Activated CD8-positive, alpha-beta memory T cell treated with anti-CD3 and anti-CD28 coated beads for 48 hours (primary cell): Measurements from ENCODE around the gene HOXB4.
A peak's percentile ranks its signal among the peaks of the same experiment; 100 is the strongest.

Source experiments
- DNase-seq, 3 experiments: peaks; one replicate each; pipeline ENCODE4 v3.0.0-alpha.2; 2020; ENCODE audit warnings: low read depth in 2 of 3, low spot score in 2 of 3

HOXB4 gene

GRCh38 chr17:48615047-48615962 lies 37.2 kb upstream of the HOXB4 start, which contains the start of gene HOXB8:
TSS of gene HOXB8 (minus strand) at chr17:48615292. CDS start at chr17:48614704, 588 bp downstream.
- no peak for DNase-seq

GRCh38 chr17:48613862-48614694 lies 35.9 kb upstream of the HOXB4 start:
- no peak for DNase-seq

- DNase-seq, result no peak
Measured at GRCh38 chr17:48612854-48613691, 34.9 kb upstream of the HOXB4 start.

- no peak for DNase-seq
Measured at GRCh38 chr17:48612456-48612853, 34.3 kb upstream of the HOXB4 start.

GRCh38 chr17:48611681-48612455 lies 33.7 kb upstream of the HOXB4 start:
- DNase-seq, result no peak

- no peak for DNase-seq
Measured at GRCh38 chr17:48611213-48611612, 33.1 kb upstream of the HOXB4 start.

- DNase-seq, result peak in 2 of 3 experiments; percentile 45 to 51
Measured at GRCh38 chr17:48610282-48611211, 32.4 kb upstream of the HOXB4 start, which contains the start of gene HOXB7. TSS of gene HOXB7 (minus strand) at chr17:48611017. CDS start at chr17:48610918, 99 bp downstream.

- no peak for DNase-seq
Measured at GRCh38 chr17:48609759-48610281, 31.7 kb upstream of the HOXB4 start.

GRCh38 chr17:48609033-48609432 lies 30.9 kb upstream of the HOXB4 start:
- no peak for DNase-seq

- DNase-seq, result no peak
Measured at GRCh38 chr17:48608494-48608834, 30.3 kb upstream of the HOXB4 start.

GRCh38 chr17:48606892-48607614 lies 28.9 kb upstream of the HOXB4 start:
- no peak for DNase-seq

GRCh38 chr17:48605991-48606891 lies 28.1 kb upstream of the HOXB4 start:
- no peak for DNase-seq

- DNase-seq, result no peak
Measured at GRCh38 chr17:48605409-48605919, 27.3 kb upstream of the HOXB4 start.

GRCh38 chr17:48604770-48605329 lies 26.7 kb upstream of the HOXB4 start, which contains the start of gene HOXB6:
TSS of gene HOXB6 (minus strand) at chr17:48604986. CDS start at chr17:48598150, 6,836 bp downstream.
- no peak for DNase-seq

- DNase-seq, result no peak
Measured at GRCh38 chr17:48603959-48604769, 26.0 kb upstream of the HOXB4 start.
